ENCODE results near the gene GINS2.

GINS2 gene

DNA sequence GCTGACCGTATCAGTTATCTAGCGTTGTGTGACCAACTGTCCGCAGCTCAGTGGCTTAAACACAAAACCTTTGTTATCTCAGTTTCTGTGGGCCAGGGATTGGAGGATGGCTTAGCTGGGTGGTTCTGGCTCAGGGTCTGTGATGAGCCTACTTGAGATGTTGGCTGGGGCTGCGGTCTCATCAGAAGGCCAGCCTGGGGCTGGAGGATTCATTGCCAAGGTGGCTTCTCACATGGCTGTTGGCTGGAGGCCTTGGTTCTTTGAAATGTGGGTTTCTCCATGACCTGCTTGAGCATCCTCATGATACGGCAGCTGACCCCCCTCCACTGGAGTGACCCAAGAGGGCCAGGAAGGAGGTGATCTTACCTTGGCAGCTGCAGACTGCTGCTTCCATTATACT is 58.9 kb downstream of the GINS2 start:
- ATAC-seq (replicated peaks) (no peak), DNase-seq (no peak)
- no peaks in the 10 kb centered on the region for H3K9me3 Mint-ChIP-seq
- peak overlapping the region in 1 of 2 donors; percentile 20 for H3K4me3 Mint-ChIP-seq
- H3K4me1 Mint-ChIP-seq (ENCODE audit: low read depth in 2 of 2): peaks cover 40 to 45% of the 10 kb centered on the region in 2 donors
- no peaks in the 10 kb centered on the region for H3K27me3 Mint-ChIP-seq
- peaks cover 22% of the 10 kb centered on the region for H3K36me3 Mint-ChIP-seq (ENCODE audit: insufficient read depth)
- peak overlapping the region in 1 of 2 donors; percentile 73 for H3K27ac Mint-ChIP-seq

DNA sequence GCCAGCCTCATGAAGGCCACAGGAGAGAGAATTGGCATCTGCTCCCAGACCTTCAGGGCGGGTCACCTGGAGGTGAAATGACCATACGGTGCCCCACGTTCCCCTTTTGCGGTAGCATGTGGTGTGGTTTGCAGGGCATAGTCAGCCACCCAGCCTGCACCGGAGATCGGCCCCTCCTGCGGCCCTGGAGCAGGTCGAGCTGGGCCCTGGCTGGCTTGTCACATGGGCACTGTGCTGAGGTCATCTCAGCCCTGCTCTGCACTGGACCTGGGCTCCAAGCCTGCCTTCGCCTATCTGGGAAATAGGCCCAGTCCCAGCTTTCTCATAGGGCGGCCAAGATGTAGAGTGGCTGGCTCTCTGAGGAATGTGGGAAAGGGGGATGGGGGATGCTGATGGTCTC is 59.4 kb downstream of the GINS2 start:
- ATAC-seq (replicated peaks) (no peak), DNase-seq (no peak)
- no peaks in the 10 kb centered on the region for H3K9me3 Mint-ChIP-seq
- peaks cover 22% of the 10 kb centered on the region for H3K36me3 Mint-ChIP-seq (ENCODE audit: insufficient read depth)
- H3K27ac Mint-ChIP-seq: peak overlapping the region; percentile 66 to 73
- H3K4me3 Mint-ChIP-seq: no peak overlapping the region
- H3K4me1 Mint-ChIP-seq (ENCODE audit: low read depth in 2 of 2): peaks cover 38 to 46% of the 10 kb centered on the region in 2 donors
- H3K27me3 Mint-ChIP-seq: no peaks in the 10 kb centered on the region

DNA sequence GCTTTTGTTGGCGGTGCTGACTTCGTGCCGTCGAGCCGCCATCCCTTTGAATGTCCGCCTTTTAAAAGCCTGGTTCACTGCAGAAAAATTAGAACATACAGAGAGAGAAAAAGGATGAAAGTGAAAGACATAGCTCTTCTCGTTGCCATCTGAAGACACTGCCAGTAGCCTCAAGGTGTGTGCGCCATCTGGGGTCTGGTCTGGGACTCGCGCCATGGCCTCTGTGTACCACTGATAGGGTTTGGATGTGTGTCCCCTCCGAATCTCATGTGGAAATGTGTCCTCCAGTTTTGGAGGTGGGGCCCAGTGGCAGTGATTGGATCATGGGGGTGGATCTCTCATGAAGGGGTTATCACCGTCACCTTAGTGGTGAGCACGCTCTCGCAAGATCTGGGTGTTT is 60.1 kb downstream of the GINS2 start:
- no peak for DNase-seq
- H3K9me3 Mint-ChIP-seq: no peaks in the 10 kb centered on the region
- H3K4me3 Mint-ChIP-seq: no peak overlapping the region
- H3K36me3 Mint-ChIP-seq (ENCODE audit: insufficient read depth): peaks cover 22% of the 10 kb centered on the region
- H3K27ac Mint-ChIP-seq: peak overlapping the region in 1 of 2 donors; percentile 66
- ATAC-seq (replicated peaks): no peak
- H3K4me1 Mint-ChIP-seq (ENCODE audit: low read depth in 2 of 2): peaks cover 37 to 48% of the 10 kb centered on the region in 2 donors
- H3K27me3 Mint-ChIP-seq: no peaks in the 10 kb centered on the region

DNA sequence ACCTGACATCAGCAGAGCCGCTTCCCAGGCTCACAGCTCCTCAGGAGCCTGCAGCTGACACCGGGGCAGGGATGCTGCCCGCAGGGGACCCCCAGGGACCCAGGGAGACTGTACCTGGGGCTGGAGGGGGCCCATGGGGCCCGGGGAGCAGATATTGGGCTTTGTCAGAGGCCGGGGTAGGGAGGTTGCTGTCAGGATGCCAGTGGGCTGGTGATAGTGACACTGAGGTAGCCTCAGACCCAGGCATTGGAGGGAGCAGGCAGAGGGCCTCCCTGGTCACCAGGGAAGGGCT is 60.5 kb downstream of the GINS2 start:
- H3K27me3 Mint-ChIP-seq: no peaks in the 10 kb centered on the region
- DNase-seq: no peak
- H3K4me3 Mint-ChIP-seq: no peak overlapping the region
- H3K4me1 Mint-ChIP-seq (ENCODE audit: low read depth in 2 of 2): peaks cover 40 to 53% of the 10 kb centered on the region in 2 donors
- H3K9me3 Mint-ChIP-seq: no peaks in the 10 kb centered on the region
- peaks cover 22% of the 10 kb centered on the region for H3K36me3 Mint-ChIP-seq (ENCODE audit: insufficient read depth)
- no peak overlapping the region for H3K27ac Mint-ChIP-seq
- no peak for ATAC-seq (replicated peaks)

DNA sequence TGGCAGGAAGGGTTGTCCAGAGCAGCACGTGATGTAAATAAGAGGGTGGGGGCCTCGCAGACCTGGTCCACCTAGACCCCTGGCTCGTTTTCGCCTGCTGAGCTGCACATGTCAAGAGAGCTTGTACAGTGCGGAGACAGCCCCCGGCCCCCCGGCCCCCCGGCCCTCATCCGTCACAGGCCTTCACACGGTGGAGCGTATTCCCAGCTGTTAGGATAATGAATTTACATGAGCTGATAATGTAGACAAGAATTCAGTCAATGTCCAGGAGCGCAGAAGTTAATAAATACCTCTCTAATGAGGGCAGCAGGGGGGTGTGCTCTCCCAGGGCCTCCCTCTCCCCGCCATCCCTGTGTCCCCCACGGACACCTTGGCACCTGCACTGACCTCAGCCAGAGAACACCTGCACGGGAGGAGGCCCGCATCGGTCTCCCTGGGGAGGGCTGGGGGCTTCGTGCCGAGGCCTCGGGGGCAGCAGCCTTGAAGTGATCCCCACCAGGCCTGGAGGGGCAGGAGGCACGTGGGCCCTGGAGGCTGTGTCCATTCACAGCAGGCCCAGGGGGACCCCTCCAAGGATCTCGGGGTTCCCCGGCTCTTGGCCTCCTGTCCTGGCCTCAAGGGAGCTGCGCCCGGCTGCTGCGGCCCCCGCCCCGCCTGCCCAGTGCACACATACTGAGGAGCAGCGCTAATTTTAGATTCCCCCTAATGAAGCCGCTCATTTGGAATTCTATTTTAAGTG is 61.1 kb downstream of the GINS2 start:
- Mint-ChIP-seq H3K27ac (peak overlapping the region; percentile 65 to 75), H3K4me3 (no peak overlapping the region), H3K27me3 (no peaks in the 10 kb centered on the region), H3K4me1 (ENCODE audit: low read depth in 2 of 2) (peaks cover 42 to 55% of the 10 kb centered on the region in 2 donors), H3K36me3 (ENCODE audit: insufficient read depth) (peaks cover 23% of the 10 kb centered on the region), H3K9me3 (no peaks in the 10 kb centered on the region)
- no peak for ATAC-seq (replicated peaks)
- DNase-seq: no peak

DNA sequence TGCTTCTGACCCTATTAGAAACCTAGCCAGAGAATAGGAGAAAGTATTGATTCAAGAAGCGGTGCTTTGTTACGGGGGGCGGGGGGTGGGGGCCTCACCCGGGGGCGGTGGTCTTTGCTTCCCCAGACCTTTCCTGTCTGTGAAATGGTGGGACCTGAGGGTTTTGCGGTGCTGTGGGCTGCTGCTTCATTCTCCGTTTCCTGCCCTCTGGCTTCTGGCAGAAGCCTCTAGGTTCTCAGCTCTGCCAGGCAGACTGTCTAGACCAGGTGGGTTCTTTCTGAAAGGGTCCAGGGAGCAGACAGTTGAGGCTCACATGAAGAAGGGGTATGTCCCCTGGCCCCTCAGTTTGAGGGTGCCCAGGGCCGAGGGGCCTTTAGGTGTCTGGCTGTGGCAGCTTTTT is 61.7 kb downstream of the GINS2 start:
- Mint-ChIP-seq H3K27me3 (no peaks in the 10 kb centered on the region), H3K36me3 (ENCODE audit: insufficient read depth) (peaks cover 26% of the 10 kb centered on the region), H3K9me3 (no peaks in the 10 kb centered on the region), H3K27ac (peak overlapping the region; percentile 65 to 75), H3K4me1 (ENCODE audit: low read depth in 2 of 2) (peaks cover 46 to 61% of the 10 kb centered on the region in 2 donors), H3K4me3 (peak overlapping the region in 1 of 2 donors; percentile 67)
- ATAC-seq (replicated peaks) (peak; percentile 62), DNase-seq (no peak)
